Retinal pigment epithelial cell (primary cell): ENCODE measurements around the gene CHCHD6.

ENCODE experiments used
- DNase-seq: peaks from one replicate; pipeline ENCODE4 v3.0.0-alpha.2; 2010; ENCODE audit warnings: low read depth
- H3K4me3 ChIP-seq: 2 replicates; pipeline ENCODE4 v1.5.1; 2011; ENCODE audit warnings: mild to moderate bottlenecking, low read length, control low read depth, moderate library complexity
- TF ChIP-seq, protein P1 (sequence below): conservative IDR thresholded peaks from 2 replicates; pipeline ENCODE4 v1.5.1; 2011; ENCODE audit warnings: low read depth, low read length, control low read depth, inconsistent platforms

CHCHD6 gene

DNA sequence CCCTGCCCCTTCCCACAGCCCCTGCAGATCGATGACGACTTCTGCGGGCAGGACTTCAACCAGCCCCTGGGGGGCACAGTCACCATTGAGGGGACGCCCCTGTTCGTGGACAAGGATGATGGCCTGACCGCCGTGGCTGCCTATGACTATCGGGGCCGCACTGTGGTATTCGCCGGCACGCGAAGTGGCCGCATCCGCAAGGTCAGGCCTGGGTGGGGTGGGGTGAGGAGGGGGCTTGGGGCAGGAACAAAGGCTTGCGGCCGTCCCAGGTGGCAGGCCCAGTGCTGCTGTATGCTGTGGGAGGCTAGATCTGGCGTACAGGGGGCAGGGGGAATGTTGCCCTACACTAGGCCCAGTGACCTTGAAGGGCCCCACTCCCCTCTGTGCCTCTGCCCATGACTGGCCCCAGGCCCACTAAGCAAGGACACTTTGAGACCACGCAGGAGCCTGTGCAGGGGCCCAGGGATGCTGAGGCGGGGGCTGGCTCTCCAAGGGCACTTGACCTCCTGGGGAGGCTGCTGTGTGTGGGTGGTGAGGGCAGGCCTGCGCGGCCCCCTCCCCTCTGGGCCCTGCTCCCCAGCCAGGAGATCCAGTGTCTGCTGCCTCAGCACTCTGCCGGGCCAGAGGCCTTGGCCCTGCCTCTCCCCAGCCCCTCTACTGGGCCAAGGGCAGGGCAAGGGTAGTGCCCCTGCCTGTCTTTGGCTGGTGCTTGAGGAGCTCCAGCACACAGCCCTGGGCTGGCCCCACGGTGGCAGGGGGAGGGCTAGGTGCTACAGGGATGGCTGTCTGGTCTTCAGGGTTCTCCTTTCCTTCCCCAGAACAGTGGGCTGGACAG lies 287.5 kb downstream of the CHCHD6 start:
- DNase-seq, result no peak

DNA sequence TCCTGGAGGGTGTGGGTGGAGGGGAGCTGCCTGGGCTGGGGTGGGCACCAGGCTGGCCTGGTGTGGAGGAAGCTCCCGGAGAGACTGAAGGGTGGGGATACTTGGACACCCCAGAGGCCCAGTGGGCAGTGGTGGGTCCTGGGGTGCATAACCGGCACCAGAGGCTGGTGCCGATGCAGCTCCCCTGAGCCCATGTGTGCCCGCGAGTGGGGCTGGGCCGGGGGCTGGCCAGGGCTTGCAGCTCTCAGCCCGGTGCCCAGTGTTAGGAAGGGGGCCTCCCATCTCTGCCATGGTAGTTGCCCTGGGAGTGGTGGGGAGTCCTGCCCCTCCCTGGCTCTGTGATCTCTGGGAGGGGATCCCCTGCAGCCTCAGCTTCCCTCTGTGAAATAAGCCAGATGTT lies 288.2 kb downstream of the CHCHD6 start:
- H3K4me3 ChIP-seq, result no peak overlapping the region
- no peak for DNase-seq
- TF ChIP-seq, protein P1, sequence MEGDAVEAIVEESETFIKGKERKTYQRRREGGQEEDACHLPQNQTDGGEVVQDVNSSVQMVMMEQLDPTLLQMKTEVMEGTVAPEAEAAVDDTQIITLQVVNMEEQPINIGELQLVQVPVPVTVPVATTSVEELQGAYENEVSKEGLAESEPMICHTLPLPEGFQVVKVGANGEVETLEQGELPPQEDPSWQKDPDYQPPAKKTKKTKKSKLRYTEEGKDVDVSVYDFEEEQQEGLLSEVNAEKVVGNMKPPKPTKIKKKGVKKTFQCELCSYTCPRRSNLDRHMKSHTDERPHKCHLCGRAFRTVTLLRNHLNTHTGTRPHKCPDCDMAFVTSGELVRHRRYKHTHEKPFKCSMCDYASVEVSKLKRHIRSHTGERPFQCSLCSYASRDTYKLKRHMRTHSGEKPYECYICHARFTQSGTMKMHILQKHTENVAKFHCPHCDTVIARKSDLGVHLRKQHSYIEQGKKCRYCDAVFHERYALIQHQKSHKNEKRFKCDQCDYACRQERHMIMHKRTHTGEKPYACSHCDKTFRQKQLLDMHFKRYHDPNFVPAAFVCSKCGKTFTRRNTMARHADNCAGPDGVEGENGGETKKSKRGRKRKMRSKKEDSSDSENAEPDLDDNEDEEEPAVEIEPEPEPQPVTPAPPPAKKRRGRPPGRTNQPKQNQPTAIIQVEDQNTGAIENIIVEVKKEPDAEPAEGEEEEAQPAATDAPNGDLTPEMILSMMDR, result no peak

More for the DNA sequence above, 287.5 kb downstream of the CHCHD6 start:
- TF ChIP-seq, protein P1, result no peak
- no peak overlapping the region for H3K4me3 ChIP-seq

DNA sequence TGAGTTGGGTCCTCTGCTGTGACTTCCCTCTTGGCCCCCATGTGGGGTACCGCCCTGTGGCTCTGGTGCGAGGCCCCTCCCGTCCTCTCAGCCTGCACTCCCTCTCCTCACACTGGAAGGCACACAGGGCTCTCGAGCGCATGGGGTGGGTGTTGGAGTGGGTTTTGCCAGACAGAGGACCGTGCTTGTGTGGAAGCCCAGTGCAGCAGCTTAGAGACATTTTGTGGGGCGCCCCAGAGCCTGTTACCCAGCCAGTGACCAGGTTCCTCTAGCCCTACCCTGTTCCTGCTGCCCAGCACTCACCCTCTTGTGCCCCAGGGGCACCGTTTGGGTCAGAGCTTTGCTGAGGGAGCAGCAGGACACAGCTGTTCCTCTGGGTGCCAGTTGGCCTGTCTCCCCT lies 288.7 kb downstream of the CHCHD6 start:
- H3K4me3 ChIP-seq, result no peak overlapping the region
- DNase-seq, result no peak
- TF ChIP-seq, protein P1, result no peak

DNA sequence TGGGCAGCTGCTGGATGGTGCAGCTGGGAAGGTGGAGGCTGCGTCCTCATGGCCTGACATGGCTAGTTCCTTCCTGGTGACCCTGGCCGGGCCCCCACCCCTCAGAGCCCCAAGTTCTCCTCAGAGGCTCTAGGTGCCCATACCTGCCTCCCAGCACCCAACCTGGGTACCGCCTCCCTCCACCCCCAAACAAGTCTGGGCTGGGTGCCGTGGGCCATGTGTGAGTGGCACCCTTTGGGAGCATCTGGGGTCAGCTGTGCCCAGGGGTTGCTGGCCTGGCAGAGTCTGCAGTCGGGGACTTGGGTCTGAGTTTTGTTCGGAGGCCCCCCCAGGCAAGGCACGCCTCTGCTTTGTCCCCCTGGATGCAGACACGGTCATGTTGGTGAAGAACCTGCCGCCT lies 289.4 kb downstream of the CHCHD6 start:
- no peak for DNase-seq
- TF ChIP-seq, protein P1, result no peak
- no peak overlapping the region for H3K4me3 ChIP-seq

DNA sequence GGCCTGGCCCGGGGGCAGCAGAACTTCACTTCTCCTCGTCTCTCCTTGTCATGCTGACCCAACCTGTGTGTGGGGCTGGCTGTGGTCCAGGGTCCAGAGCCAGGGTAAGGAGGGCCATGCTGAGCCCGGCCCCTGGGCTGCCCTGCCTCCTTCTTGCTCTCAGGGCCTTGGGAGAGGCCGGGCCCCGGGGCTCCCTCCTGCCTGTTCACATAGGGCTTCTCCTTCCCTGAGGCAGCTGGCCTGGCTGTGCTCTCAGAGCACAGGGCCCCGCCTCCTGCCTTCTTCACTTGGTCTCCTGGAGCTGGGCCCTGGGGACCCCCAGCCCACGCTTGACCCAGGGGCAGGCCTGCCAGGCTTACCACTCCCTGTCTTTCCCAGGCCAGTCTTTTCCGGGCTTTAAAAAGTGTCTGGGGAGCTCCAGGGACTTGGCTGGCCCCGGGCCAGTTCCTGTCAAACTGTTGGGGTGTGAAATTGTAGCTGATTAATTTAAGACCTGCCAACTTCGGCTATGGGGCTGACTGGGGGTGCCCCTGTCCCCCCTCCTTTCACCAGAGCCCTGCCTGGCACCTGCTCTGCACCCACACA lies 290.7 kb downstream of the CHCHD6 start:
- no peak for DNase-seq
- no peak overlapping the region for H3K4me3 ChIP-seq
- TF ChIP-seq, protein P1, result no peak

DNA sequence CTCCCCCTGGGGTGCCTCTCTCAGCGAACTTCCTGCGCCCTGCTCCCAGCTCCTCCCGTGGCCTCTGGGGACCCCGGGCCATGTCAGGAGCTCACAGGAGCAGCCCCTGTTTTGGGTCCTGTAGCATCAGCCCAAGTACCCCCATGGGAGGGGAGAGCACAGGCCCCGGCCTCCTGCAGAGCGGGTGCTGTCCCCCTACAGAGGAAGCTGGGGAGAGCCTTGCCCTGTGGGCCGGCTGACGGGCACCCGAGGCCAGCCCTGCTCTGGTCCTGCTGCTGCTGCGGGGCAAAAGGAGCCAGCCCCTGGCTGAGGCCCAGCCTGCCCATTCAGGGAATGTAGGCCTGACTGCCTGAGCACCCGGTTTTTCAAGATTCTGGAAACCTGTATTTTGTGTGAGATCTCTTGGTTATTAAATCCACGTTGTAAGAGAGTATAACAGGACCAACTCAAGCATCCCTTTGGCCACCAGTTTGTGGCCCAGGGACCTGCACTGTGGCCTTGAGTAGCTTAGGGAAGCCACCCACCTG lies 291.3 kb downstream of the CHCHD6 start:
- no peak for DNase-seq
- H3K4me3 ChIP-seq, result no peak overlapping the region
- TF ChIP-seq, protein P1, result no peak

DNA sequence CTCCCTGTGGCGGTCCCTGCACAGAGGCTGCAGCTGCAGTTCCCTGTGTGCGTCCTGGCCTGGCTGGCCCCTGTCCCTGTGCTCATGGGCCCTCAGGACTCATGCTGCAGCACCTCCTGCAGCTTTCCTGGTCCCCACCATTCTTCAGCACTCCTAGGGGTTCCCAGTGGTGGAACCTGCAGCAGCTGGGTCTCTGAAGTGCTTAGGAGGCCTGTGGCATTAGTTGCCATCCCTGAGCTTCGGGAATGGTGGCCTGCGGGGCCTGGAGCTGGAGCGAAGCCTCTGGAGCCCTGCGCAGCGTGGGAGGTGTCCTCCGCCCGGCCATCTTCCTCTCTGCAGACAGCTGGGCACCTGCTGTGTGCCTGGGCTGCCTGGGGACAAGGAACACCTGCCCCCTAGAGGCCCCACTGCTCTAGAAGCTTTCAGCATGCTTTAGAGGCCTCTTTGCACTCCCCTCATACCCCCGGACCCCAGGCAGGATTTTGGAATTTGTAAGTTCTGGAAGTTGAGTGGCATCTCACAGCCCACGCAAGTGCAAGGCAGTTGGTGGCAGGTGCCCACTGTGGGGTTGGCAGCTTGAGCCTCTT lies 292.0 kb downstream of the CHCHD6 start:
- DNase-seq, result no peak

More for the DNA sequence above, 292.0 kb downstream of the CHCHD6 start:
- no peak overlapping the region for H3K4me3 ChIP-seq
- TF ChIP-seq, protein P1, result peak; percentile 39
